ENCODE results near the gene PCDHGA6.

The PCDHGA6 gene

DNA sequence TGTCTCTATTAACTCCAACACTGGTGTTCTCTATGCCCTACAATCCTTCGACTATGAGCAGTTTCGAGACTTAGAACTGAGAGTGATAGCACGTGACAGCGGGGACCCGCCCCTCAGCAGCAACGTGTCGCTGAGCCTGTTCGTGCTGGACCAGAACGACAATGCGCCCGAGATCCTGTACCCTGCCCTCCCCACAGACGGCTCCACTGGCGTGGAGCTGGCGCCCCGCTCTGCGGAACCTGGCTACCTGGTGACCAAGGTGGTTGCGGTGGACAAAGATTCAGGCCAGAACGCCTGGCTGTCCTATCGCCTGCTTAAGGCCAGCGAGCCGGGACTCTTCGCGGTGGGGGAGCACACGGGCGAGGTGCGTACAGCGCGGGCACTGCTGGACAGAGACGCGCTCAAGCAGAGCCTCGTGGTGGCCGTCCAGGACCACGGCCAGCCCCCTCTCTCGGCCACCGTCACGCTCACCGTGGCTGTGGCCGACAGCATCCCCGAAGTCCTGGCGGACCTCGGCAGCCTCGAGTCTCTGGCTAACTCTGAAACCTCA is 49.1 kb downstream of the PCDHGA6 start:
- DNase-seq = no peak

DNA sequence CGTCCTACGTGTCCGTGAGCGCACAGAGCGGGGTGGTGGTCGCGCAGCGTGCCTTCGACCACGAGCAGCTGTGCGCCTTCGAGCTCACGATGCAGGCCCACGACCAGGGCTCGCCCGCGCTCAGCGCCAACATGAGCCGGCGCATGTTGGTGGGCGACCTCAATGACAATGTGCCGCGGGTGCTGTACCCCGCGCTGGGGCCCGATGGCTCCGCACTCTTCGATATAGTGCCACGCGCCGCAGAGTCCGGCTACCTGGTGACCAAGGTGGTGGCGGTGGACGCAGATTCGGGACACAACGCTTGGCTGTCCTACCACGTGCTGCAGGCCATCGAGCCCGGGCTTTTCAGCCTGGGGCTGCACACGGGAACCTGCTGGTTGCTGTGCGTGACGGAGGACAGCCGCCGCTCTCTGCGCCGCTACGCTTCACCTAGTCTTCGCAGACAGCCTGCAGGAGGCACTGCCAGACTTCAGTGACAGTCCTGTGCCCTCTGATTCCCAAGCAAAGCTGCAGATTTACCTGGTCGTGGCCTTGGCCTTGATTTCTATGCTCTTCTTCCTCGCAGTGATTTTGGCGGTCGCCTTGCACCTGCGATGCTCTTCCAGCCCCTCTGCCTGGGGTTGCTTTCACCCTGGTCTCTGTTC is 54.2 kb downstream of the PCDHGA6 start:
- no peak for DNase-seq
